Neural cell (in vitro differentiated cells): Measurements from ENCODE around the gene PCDHGC5. TPM values are rescaled to one million over a fixed set of nuclear protein-coding genes. Genes with fewer than 3 reads are reported as not detected.

ENCODE experiments used
- H2AFZ ChIP-seq: fragments of 200-600, 300-800 bp; sonication (generic), shearing (Covaris generic); 2 replicates; pipeline ENCODE4 v1.6.0; 2014; ENCODE audit warnings: low read depth, mild to moderate bottlenecking, antibody characterized with exemption, low read length, moderate library complexity
- H3F3A ChIP-seq: fragments of 200-600 bp; shearing (Covaris generic); 2 replicates; pipeline ENCODE4 v1.6.1; 2016; ENCODE audit warnings: mild to moderate bottlenecking, moderate library complexity, mixed read lengths, antibody characterized with exemption, low read length; ENCODE audit not compliant: insufficient read depth, poor library complexity, severe bottlenecking
- H3K27ac ChIP-seq: fragments of 200-600, 300-800 bp; sonication (generic), shearing (Covaris generic); 2 replicates; pipeline ENCODE4 v1.5.1; 2014; ENCODE audit warnings: mild to moderate bottlenecking, low read length, moderate library complexity
- H3K27me3 ChIP-seq: fragments of 300-800, 200-600 bp; sonication (generic), shearing (Covaris generic); 2 replicates; pipeline ENCODE4 v1.6.0; 2014; ENCODE audit warnings: mild to moderate bottlenecking, low read depth, low read length, moderate library complexity; ENCODE audit not compliant: insufficient read depth
- H3K36me3 ChIP-seq: fragments of 300-800, 200-600 bp; sonication (generic), shearing (Covaris generic); 2 replicates; pipeline ENCODE4 v1.5.1; 2014; ENCODE audit warnings: mild to moderate bottlenecking, antibody characterized with exemption, low read length, moderate library complexity; ENCODE audit not compliant: insufficient read depth
- H3K4me2 ChIP-seq: fragments of 300-800, 200-600 bp; sonication (generic), shearing (Covaris generic); 2 replicates; pipeline ENCODE4 v1.6.0; 2014; ENCODE audit warnings: mild to moderate bottlenecking, low read length
- H3K4me3 ChIP-seq: fragments of 300-800, 200-600 bp; sonication (generic), shearing (Covaris generic); 2 replicates; pipeline ENCODE4 v1.5.1; 2014; ENCODE audit warnings: mild to moderate bottlenecking, low read length, moderate library complexity
- H3K79me2 ChIP-seq: fragments of 200-600 bp; shearing (Covaris generic); replicated peaks from 2 replicates; pipeline ENCODE4 v1.6.0; 2014; ENCODE audit warnings: mild to moderate bottlenecking, low read length, moderate library complexity; ENCODE audit not compliant: insufficient read depth
- H3K9ac ChIP-seq: fragments of 300-800, 200-600 bp; sonication (generic), shearing (Covaris generic); 2 replicates; pipeline ENCODE4 v1.6.1; 2016; ENCODE audit warnings: mild to moderate bottlenecking, low read length, mixed read lengths
- H3K9me2 ChIP-seq: fragments of 200-600 bp; shearing (Covaris generic); 2 replicates; pipeline ENCODE4 v1.6.1; 2016; ENCODE audit warnings: mild to moderate bottlenecking, low read length, mixed read lengths; ENCODE audit not compliant: insufficient read depth
- H3K9me3 ChIP-seq: fragments of 200-600, 300-800 bp; sonication (generic), shearing (Covaris generic); 2 replicates; pipeline ENCODE4 v1.6.1; 2016; ENCODE audit warnings: mild to moderate bottlenecking, mixed run types, low read length, moderate library complexity, mixed read lengths
- H4K20me1 ChIP-seq: fragments of 200-600 bp; shearing (Covaris generic); 2 replicates; pipeline ENCODE4 v1.6.1; 2016; ENCODE audit warnings: mild to moderate bottlenecking, mixed run types; ENCODE audit not compliant: insufficient read depth
- CTCF ChIP-seq: fragments of 450-650 bp; IDR thresholded peaks from 2 replicates; pipeline ENCODE4 v1.5.1; 2014; ENCODE audit warnings: antibody characterized with exemption, mild to moderate bottlenecking, moderate library complexity; ENCODE audit not compliant: poor library complexity, severe bottlenecking
- EP300 ChIP-seq: fragments of 450-650 bp; conservative IDR thresholded peaks from 2 replicates; pipeline ENCODE4 v1.6.1; 2014; ENCODE audit warnings: antibody characterized with exemption, mild to moderate bottlenecking, moderate library complexity; ENCODE audit not compliant: poor library complexity, severe bottlenecking
- EZH2 ChIP-seq: fragments of 200-600, 300-800 bp; shearing (Covaris generic), sonication (generic); IDR thresholded peaks from 2 replicates; pipeline ENCODE4 v1.6.1; 2014; ENCODE audit warnings: antibody characterized with exemption, low read length, borderline replicate concordance, mild to moderate bottlenecking; ENCODE audit not compliant: insufficient read depth, poor library complexity, severe bottlenecking
- MXI1 ChIP-seq: fragments of 450-650 bp; conservative IDR thresholded peaks from 2 replicates; pipeline ENCODE4 v1.6.1; 2014; ENCODE audit warnings: antibody characterized with exemption, mild to moderate bottlenecking; ENCODE audit not compliant: poor library complexity, severe bottlenecking
- POLR2AphosphoS5 ChIP-seq: IDR thresholded peaks from 2 replicates; pipeline ENCODE4 v1.6.1; 2012
- RAD21 ChIP-seq: fragments of 450-650 bp; conservative IDR thresholded peaks from 2 replicates; pipeline ENCODE4 v1.6.1; 2014; ENCODE audit warnings: antibody characterized with exemption, mild to moderate bottlenecking, moderate library complexity
- SMC3 ChIP-seq: fragments of 450-650 bp; conservative IDR thresholded peaks from 2 replicates; pipeline ENCODE4 v1.6.1; 2014; ENCODE audit warnings: antibody characterized with exemption, mild to moderate bottlenecking, moderate library complexity; ENCODE audit not compliant: poor library complexity
- TAF1 ChIP-seq: IDR thresholded peaks from 2 replicates; pipeline ENCODE4 v1.6.1; 2012; ENCODE audit warnings: low read depth
- polyA plus RNA-seq: library from polyadenylated mRNA; depleted of rRNA; stranded (reverse); fragments of >200 nt; gene quantifications from 2 replicates; pipeline ENCODE4 v1.2.3, GENCODE V29; 2014
- TF ChIP-seq, protein P1 (sequence below): IDR thresholded peaks from 2 replicates; pipeline ENCODE4 v1.6.1; 2012; ENCODE audit warnings: borderline replicate concordance

PCDHGC5 gene
- polyA plus RNA-seq, 1 donor from 2014 or later: 0.51 TPM

- H3K36me3 ChIP-seq: peaks cover 9% of the 10 kb centered on the region
- H3K4me2 ChIP-seq: no peak overlapping the region
- no peak overlapping the region for H3K27ac ChIP-seq
These were observed 39.6 kb downstream of the PCDHGC5 start for GRCh38 chr5:141528291-141528984.

GRCh38 chr5:141529002-141529401 is 40.1 kb downstream of the PCDHGC5 start:
- H3K9me2 ChIP-seq: no peaks in the 10 kb centered on the region
- H3K27ac ChIP-seq: no peak overlapping the region
- H3K4me2 ChIP-seq: no peak overlapping the region
- TF ChIP-seq EZH2: no peak
- no peak for TF ChIP-seq POLR2AphosphoS5
- no peak for TF ChIP-seq CTCF
- TF ChIP-seq RAD21: no peak
- TF ChIP-seq, protein P1, sequence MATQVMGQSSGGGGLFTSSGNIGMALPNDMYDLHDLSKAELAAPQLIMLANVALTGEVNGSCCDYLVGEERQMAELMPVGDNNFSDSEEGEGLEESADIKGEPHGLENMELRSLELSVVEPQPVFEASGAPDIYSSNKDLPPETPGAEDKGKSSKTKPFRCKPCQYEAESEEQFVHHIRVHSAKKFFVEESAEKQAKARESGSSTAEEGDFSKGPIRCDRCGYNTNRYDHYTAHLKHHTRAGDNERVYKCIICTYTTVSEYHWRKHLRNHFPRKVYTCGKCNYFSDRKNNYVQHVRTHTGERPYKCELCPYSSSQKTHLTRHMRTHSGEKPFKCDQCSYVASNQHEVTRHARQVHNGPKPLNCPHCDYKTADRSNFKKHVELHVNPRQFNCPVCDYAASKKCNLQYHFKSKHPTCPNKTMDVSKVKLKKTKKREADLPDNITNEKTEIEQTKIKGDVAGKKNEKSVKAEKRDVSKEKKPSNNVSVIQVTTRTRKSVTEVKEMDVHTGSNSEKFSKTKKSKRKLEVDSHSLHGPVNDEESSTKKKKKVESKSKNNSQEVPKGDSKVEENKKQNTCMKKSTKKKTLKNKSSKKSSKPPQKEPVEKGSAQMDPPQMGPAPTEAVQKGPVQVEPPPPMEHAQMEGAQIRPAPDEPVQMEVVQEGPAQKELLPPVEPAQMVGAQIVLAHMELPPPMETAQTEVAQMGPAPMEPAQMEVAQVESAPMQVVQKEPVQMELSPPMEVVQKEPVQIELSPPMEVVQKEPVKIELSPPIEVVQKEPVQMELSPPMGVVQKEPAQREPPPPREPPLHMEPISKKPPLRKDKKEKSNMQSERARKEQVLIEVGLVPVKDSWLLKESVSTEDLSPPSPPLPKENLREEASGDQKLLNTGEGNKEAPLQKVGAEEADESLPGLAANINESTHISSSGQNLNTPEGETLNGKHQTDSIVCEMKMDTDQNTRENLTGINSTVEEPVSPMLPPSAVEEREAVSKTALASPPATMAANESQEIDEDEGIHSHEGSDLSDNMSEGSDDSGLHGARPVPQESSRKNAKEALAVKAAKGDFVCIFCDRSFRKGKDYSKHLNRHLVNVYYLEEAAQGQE: no peak
- no peak for TF ChIP-seq SMC3
- no peak for TF ChIP-seq TAF1
- no peak for TF ChIP-seq EP300

More at GRCh38 chr5:141528291-141528984, 39.6 kb downstream of the PCDHGC5 start:
- Histone ChIP-seq H3K9ac (no peak overlapping the region), H4K20me1 (no peaks in the 10 kb centered on the region), H3K9me2 (no peaks in the 10 kb centered on the region), H2AFZ (no peak overlapping the region), H3F3A (no peaks in the 10 kb centered on the region), H3K9me3 (no peaks in the 10 kb centered on the region), H3K27me3 (no peaks in the 10 kb centered on the region), H3K79me2 (no peaks in the 10 kb centered on the region), H3K4me3 (no peak overlapping the region)
- TF ChIP-seq POLR2AphosphoS5 (no peak), SMC3 (no peak), CTCF (no peak), EP300 (no peak), RAD21 (no peak), TAF1 (no peak), MXI1 (no peak), EZH2 (no peak)
- TF ChIP-seq, protein P1: no peak

More at GRCh38 chr5:141529002-141529401, 40.1 kb downstream of the PCDHGC5 start:
- Histone ChIP-seq H3K79me2 (no peaks in the 10 kb centered on the region), H3K9me3 (no peaks in the 10 kb centered on the region), H3K9ac (no peak overlapping the region), H4K20me1 (no peaks in the 10 kb centered on the region), H3K4me3 (no peak overlapping the region), H3K36me3 (peaks cover 9% of the 10 kb centered on the region), H3K27me3 (no peaks in the 10 kb centered on the region), H2AFZ (no peak overlapping the region), H3F3A (no peaks in the 10 kb centered on the region)
